Bronchial epithelial cell (primary cell): ENCODE results near the gene FUZ. TPM values are rescaled to one million over a fixed set of nuclear protein-coding genes. Genes with fewer than 3 reads are reported as not detected.
A peak's percentile ranks its signal among the peaks of the same experiment; 100 is the strongest.

Experiments
- DNase-seq: peaks from one replicate; pipeline ENCODE4 v3.0.0-alpha.2; 2010; ENCODE audit warnings: low read depth
- FAIRE-seq: peaks from 2 replicates; lab custom pipeline; 2011; peaks lifted over from hg19 to GRCh38; lab: Jason Lieb, UNC
- H3K27me3 ChIP-seq: 2 replicates; pipeline ENCODE4 v1.5.1; 2011; ENCODE audit warnings: low read length; ENCODE audit not compliant: control insufficient read depth, insufficient read depth
- H3K36me3 ChIP-seq: 2 replicates; pipeline ENCODE4 v1.5.1; 2011; ENCODE audit warnings: low read length; ENCODE audit not compliant: control insufficient read depth, insufficient read depth
- H3K4me3 ChIP-seq: 2 replicates; pipeline ENCODE4 v1.5.1; 2011; ENCODE audit warnings: mild to moderate bottlenecking, low read depth, low read length, control low read depth
- total RNA-seq: library from RNA; depleted of rRNA; stranded (reverse); fragments of >200 nt; gene quantifications from 2 replicates; pipeline ENCODE4 v1.2.1, GENCODE V29; 2014
- TF ChIP-seq, protein P1 (sequence below): IDR thresholded peaks from 2 replicates; pipeline ENCODE4 v1.5.1; 2011; ENCODE audit warnings: mild to moderate bottlenecking, moderate library complexity, low read length, control low read depth, inconsistent platforms; ENCODE audit not compliant: insufficient read depth, severe bottlenecking

FUZ gene
- total RNA-seq, 1 donor from 2014 or later: 12.1 TPM

GRCh38 chr19:49848938-49849337, 35.8 kb upstream of the FUZ start:
- no peaks in the 10 kb centered on the region for H3K36me3 ChIP-seq
- no peaks in the 10 kb centered on the region for H3K27me3 ChIP-seq
- DNase-seq (no peak), FAIRE-seq (no peak)
- no peak overlapping the region for H3K4me3 ChIP-seq
- TF ChIP-seq, protein P1, sequence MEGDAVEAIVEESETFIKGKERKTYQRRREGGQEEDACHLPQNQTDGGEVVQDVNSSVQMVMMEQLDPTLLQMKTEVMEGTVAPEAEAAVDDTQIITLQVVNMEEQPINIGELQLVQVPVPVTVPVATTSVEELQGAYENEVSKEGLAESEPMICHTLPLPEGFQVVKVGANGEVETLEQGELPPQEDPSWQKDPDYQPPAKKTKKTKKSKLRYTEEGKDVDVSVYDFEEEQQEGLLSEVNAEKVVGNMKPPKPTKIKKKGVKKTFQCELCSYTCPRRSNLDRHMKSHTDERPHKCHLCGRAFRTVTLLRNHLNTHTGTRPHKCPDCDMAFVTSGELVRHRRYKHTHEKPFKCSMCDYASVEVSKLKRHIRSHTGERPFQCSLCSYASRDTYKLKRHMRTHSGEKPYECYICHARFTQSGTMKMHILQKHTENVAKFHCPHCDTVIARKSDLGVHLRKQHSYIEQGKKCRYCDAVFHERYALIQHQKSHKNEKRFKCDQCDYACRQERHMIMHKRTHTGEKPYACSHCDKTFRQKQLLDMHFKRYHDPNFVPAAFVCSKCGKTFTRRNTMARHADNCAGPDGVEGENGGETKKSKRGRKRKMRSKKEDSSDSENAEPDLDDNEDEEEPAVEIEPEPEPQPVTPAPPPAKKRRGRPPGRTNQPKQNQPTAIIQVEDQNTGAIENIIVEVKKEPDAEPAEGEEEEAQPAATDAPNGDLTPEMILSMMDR: no peak

GRCh38 chr19:49847731-49848696, 34.9 kb upstream of the FUZ start:
- H3K27me3 ChIP-seq: no peaks in the 10 kb centered on the region
- no peak for FAIRE-seq
- TF ChIP-seq, protein P1: no peak
- no peaks in the 10 kb centered on the region for H3K36me3 ChIP-seq
- H3K4me3 ChIP-seq: no peak overlapping the region
- peak; percentile 87 for DNase-seq

DNA sequence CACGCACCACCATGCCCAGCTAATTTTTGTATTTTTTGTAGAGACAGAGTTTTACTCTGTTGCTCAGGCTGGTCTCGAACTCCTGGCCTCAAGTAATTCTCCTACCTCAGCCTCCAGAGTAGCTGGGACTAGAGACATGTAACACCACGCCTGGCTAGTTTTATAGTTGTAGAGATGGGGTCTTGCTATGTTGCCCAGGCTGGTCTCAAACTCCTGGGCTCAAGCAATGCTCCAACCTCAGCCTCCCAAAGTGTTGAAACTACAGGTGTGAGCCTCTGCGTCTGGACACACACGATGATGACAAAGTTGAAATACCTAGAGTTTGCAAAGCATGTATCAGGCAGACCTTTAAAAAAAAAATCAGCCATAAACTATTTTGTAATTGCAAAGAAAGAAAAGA, 33.3 kb upstream of the FUZ start:
- H3K27me3 ChIP-seq: no peaks in the 10 kb centered on the region
- TF ChIP-seq, protein P1: no peak
- no peaks in the 10 kb centered on the region for H3K36me3 ChIP-seq
- no peak for FAIRE-seq
- DNase-seq: no peak
- no peak overlapping the region for H3K4me3 ChIP-seq

GRCh38 chr19:49845414-49845813, 32.3 kb upstream of the FUZ start:
- H3K36me3 ChIP-seq: no peaks in the 10 kb centered on the region
- TF ChIP-seq, protein P1: no peak
- DNase-seq (no peak), FAIRE-seq (no peak)
- no peaks in the 10 kb centered on the region for H3K27me3 ChIP-seq
- H3K4me3 ChIP-seq: no peak overlapping the region

GRCh38 chr19:49844138-49845095, 31.3 kb upstream of the FUZ start:
- TF ChIP-seq, protein P1: no peak
- Histone ChIP-seq H3K36me3 (peaks cover under 1% of the 10 kb centered on the region), H3K4me3 (no peak overlapping the region), H3K27me3 (no peaks in the 10 kb centered on the region)
- FAIRE-seq (no peak), DNase-seq (no peak)
